GM12864 (cell line): Measurements from ENCODE around the gene PDZD7.
A peak's percentile ranks its signal among the peaks of the same experiment; 100 is the strongest.

Experiments
- DNase-seq: peaks from one replicate; pipeline ENCODE4 v3.0.0-alpha.2; 2011; ENCODE audit warnings: low read depth
- H3K4me3 ChIP-seq: 2 replicates; pipeline ENCODE4 v1.5.1; 2011; ENCODE audit warnings: mild to moderate bottlenecking, low read depth, low read length, control low read depth
- TF ChIP-seq, protein P1 (sequence below): IDR thresholded peaks from 2 replicates; pipeline ENCODE4 v1.5.1; 2011; ENCODE audit warnings: low read depth, mild to moderate bottlenecking, moderate library complexity, low read length, control low read depth, inconsistent platforms; ENCODE audit errors: missing control alignments

Gene PDZD7

GRCh38 chr10:101012525-101013364 lies 18.2 kb downstream of the PDZD7 start:
- H3K4me3 ChIP-seq, result no peak overlapping the region
- no peak for DNase-seq
- TF ChIP-seq, protein P1, sequence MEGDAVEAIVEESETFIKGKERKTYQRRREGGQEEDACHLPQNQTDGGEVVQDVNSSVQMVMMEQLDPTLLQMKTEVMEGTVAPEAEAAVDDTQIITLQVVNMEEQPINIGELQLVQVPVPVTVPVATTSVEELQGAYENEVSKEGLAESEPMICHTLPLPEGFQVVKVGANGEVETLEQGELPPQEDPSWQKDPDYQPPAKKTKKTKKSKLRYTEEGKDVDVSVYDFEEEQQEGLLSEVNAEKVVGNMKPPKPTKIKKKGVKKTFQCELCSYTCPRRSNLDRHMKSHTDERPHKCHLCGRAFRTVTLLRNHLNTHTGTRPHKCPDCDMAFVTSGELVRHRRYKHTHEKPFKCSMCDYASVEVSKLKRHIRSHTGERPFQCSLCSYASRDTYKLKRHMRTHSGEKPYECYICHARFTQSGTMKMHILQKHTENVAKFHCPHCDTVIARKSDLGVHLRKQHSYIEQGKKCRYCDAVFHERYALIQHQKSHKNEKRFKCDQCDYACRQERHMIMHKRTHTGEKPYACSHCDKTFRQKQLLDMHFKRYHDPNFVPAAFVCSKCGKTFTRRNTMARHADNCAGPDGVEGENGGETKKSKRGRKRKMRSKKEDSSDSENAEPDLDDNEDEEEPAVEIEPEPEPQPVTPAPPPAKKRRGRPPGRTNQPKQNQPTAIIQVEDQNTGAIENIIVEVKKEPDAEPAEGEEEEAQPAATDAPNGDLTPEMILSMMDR, result peak; percentile 83

DNA sequence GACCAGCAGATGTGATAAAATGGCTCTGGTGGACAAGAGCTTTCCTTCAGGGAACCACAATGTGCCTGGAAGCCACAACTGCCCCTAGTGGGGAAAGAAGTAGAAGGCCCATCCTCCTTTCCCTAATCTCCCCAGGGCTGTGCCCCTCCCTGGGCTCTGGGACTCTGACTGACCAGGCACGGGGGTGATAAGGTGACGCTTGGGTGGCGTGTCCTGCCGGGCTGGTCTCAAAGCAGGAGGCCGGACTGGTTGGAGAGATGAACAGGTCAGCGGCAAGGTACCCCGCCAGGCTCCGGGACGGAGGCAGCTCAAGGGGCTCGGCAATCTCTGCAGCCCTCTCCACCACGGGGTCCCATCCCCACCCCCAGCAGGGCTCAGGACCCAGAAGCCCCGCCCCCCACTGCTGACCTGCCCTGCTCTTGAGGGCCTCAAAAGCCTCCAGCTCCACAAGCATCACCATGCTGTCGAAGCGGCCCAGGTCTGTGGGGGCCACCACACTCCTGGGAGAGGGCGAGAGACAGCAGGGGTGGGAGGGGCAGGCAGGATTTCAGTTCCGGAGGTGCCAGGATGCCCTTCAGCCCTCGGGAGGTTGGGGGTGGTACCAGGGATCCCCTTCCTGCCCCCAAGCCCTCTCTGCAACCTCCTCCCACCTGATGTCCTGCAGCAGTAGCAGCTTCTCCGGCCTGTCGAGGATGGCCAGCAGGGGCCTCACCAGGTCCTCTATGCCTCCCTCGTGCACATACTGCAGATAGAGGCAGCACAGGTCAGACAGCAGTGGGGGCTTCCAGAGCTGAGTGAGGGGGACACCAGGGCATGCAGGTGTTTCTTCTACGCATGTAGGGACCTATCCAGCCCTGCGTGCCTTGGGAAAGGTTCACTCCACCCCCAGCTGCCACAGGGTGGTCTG lies 19.2 kb downstream of the PDZD7 start:
- TF ChIP-seq, protein P1, result peak; percentile 6
- no peak overlapping the region for H3K4me3 ChIP-seq
- no peak for DNase-seq

GRCh38 chr10:101010329-101010728 lies 20.6 kb downstream of the PDZD7 start:
- TF ChIP-seq, protein P1, result no peak
- no peak overlapping the region for H3K4me3 ChIP-seq
- DNase-seq, result no peak

DNA sequence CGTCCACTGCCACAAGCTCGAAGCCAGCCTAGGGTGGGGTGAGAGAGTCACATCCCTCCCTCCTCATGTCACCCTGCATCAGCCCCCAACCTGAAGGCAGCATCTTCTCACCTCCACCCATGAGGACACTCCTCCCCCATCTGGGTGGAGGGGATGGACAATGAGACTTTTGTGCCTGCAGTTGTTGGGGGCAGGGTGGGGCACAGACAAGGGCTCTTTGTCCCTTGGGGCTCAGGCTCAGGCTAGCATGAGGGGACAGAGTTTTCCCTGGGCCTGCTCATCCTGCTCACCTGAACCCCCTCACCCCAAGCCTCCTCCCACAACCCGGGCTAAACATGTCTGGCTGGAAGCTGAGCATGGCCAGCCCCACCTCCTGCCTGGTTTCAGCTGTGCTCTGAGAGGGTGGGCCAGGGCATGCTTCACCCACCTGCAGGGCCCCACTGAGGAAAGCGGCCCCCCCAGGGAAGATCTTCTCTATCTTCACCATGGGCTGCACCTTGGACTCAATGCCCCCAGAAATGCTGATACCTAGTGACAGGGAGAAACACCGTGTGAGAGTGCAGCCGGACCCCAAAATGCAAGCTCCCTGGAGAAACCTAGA lies 22.0 kb downstream of the PDZD7 start:
- TF ChIP-seq, protein P1, result no peak
- no peak overlapping the region for H3K4me3 ChIP-seq
- no peak for DNase-seq

DNA sequence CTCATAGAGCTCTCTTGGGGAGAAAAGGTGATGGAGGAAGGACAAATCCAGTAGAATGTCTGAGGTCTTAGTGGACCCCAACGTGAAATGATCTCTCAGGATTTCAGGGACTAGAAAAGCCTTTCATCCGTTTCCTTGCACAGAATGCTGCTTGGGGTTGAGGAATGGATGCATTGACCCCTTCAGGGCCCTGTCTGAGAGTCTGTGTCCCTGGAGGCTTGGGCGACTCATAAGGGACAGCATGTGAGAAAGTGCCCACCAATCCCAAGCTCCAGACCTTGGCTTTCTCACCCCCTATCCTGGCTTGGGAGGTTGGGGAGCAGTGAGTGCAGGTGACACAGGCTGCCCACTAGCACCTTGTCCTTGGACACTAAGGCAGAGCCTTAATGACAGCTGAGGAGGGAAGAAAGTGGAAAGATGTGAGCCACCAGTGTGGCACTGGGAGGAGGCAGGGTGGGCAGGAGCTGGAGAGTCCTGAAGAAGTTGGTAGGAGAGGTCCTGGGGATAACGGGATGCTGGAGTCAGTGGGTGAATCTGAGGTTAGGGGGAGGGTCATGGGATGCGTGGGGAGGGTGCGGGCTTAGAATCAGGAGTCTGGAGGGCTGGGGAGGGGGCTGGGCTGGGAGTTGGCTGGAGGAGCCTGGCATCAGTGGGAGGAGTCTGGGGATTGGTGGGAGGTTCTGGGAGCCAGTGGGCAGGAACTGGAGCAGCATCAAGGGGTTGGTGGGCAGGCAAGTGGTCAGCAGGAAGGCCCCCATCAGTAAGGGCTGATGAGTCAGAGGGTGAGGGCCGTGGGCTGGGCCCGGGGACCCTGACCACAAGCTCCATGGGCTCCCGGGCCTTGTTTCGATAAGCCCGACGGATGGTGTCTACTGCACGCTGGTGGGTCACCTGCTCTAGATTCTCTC lies 22.8 kb downstream of the PDZD7 start:
- DNase-seq, result no peak
- H3K4me3 ChIP-seq, result no peak overlapping the region
- TF ChIP-seq, protein P1, result no peak

GRCh38 chr10:101007099-101007711 lies 23.7 kb downstream of the PDZD7 start:
- DNase-seq, result no peak
- TF ChIP-seq, protein P1, result no peak

More at GRCh38 chr10:101007099-101007711, 23.7 kb downstream of the PDZD7 start:
- H3K4me3 ChIP-seq, result no peak overlapping the region
